HG03521 (cell line): ENCODE data around the gene DDAH1.
"Not testable (repeated sequence)": the region's sequence is repeated elsewhere in the genome, so short reads cannot be mapped to it uniquely, and the experiment has no call there.

Experiments used
- ATAC-seq: cut with Tn5 transposase; IDR thresholded peaks from one replicate; pipeline ENCODE4 v1.9.1; 2021; ENCODE audit warnings: mild to moderate bottlenecking, moderate library complexity; ENCODE audit not compliant: unreplicated experiment

Gene DDAH1

DNA sequence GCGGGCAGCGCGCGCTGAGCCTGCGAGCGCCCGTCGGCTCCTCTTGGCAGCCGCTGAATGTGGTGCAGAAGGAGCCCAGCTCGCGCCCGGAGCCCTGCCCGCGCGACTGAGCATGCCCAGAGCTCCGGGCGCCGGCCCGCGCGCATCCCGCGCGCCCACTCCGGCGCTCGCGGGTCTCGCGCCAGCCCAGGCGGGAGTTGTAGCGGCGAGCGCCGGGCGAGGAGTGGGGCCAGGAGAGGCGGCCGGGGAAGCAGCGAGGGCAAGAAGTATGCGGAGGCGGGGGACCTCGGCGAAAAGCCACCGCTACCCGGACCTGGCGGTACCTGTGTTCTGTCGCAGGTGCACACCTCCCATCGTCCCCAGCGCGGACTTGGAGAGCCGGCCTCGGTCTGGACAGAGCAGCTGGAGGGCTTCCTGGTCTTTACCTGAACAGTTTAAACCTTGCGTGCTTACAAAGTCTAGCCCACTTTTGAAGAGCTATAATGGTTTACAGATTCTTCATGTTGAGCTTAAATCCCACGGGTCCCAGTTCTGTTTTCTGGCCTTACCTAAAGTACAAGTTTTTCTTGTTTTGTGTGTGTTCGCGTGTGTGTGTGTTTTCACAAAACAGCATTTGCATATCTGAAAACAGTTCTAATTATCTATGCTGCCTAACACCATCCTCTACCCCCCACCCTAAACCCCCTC is at the start of gene DDAH1:
Gene DDAH1 (minus strand): TSS at position 61 of the 687 bp plus-strand sequence. CDS start 114 bp downstream, outside the sequence.
- ATAC-seq = peak; percentile 35

DNA sequence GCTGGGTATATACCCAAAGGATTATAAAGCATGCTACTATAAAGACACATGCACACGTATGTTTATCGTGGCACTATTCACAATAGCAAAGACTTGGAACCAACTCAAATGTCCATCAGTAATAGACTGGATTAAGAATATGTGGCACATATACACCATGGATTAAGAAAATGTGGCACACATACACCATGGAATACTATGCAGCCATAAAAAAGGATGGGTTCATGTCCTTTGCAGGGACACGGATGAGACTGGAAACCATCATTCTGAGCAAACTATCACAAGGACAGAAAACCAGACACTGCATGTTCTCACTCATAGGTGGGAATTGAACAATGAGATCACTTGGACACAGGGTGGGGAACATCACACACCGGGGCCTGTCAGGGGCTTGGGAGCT is 49.0 kb upstream of the DDAH1 start:
- not testable (repeated sequence) for ATAC-seq

DNA sequence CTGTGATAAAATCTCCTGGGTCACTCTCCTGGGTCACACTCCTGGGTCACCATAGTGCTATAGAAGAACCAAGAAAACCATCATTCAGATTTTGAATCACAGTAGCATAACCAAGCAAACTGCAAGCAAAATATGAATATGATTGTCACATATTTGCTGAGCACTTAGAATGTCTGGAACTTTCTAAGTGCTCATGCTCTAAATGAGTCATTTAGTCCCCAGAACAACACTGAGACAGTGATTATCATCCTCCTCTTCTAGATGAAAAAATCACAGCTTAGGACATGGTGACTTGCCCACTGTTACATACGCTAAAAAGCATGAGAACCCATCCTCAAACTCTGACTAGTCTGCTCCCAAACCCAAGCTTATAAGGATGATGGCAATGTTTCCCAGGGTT is 39.5 kb upstream of the DDAH1 start:
- no peak for ATAC-seq

DNA sequence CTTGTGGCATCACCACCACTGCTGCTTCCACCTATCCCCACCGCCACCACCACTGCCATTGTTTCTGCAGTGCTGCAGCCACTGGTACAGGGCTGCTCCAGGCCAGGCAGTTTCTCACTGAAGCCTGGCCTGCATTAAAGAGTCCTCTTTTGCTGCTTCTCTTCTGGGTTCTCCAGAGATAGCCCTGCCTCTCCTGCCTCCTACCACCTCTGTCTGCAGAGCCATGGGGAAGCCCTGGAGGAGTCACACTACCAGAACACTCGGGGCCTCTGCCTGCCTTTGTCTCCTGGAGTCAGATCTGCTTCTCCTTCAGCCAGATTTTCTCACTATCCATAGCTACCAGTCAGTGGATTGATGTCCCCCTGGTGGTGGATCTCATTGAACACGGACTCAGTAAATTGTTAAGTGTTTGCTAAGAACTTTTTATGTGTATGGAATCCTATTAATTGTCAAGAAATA is 37.7 kb upstream of the DDAH1 start:
- no peak for ATAC-seq

DNA sequence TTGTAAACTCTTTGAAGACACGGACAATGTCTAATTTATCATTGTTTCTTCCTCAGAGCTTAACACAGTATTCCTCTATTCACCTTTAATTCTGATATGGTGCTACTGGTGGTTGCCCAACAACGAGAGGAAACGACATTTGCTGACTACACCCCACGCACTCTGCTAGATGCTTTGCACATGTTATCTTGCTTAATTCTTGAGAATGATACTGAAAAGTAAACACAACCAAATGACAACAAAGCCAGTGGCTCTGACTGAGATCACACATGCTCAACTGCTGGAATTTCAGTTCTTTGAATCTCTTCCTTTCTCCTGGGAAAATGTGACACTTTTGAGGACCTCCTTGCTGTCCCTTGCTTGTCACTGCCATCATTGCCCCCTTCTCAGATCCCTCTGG is 37.2 kb upstream of the DDAH1 start:
- ATAC-seq = no peak

DNA sequence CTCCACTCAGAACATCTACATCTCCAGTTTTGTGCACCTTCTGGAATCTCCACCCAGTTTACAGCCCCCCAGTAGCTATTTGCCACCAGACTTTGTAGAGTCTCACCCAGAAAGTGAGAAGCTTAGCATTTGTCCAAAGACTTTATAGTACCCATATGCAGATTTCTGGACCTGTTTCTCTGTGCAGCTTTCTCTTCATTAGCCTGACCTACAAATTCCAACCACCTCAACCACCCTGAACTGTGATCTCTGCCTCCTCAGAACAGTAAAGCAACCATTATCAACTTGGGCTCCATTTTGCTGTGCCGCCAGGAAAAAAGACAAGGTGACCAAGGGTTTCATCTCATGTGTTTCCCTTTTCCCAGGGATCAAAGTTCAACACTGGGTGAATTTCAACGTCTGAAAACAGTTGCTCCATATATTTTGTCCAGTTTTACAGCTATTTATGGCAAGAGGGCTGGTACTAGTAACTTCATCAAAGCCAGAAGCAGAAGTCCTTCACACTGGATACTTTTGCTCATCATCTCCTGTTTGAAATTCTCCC is 36.5 kb upstream of the DDAH1 start:
- no peak for ATAC-seq

DNA sequence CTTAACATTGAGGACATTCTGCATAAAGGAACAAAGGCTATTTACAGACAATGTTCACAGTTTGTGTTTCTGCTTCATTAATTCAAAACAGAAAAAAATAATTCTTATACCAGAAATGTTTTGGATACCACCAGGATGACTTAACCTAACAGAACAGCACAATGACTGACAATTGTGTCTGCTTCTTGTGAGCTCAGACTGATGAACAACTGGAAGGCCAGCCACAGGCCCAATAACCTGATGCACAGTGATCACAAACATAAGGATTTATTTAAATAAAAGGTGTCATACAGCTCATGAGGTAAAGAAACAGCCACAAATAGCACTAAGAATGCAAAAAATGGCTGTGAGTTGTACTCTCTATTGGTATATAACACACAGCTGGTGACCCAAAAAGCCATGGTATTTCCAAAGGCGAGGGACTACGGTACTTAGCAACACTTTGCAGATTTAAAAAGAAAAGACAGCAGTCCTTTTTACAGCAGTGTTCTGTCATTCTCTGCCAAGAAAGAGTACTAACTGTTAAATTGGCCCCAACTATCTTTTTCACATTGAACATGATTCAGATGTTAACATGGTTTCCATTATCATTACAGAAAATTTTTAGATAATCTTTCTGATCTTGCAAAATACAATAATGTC is 32.1 kb upstream of the DDAH1 start:
- no peak for ATAC-seq

DNA sequence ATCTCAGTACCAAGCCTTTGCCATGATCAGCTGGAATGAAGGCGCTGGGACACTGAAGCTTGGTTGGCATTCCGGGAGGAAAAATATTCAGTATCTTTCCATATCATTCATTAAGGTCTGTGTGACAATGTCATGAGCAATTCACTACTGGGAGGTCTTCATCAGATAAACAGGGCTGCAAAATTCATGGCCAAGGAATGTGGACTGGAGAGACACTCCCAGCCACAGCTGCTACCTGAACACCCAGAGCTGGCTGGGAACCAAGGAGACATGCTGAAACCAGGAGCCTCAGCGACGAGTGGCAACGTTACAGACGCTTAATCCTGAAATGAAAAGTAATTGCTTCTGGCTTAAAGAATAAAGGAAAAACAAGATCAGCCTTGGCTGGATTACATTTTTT is 30.6 kb upstream of the DDAH1 start:
- no peak for ATAC-seq

DNA sequence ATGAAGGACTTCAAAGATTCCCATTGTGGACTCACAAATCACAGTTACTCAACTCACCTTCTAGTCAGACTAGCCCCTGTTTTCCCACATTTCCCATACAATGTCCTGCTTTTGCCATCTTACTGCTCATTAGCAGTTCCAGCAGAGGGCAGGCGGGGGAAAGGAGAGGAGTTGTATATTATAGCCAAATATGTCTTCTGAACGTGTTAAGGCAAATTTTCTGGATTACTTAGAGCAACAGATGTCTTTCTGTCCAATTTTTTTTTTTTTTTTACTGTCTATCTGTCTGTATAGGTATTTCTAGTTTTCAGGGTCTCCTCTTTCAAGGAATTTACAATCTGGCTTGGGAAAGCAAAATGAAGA is 29.9 kb upstream of the DDAH1 start:
- ATAC-seq = no peak

DNA sequence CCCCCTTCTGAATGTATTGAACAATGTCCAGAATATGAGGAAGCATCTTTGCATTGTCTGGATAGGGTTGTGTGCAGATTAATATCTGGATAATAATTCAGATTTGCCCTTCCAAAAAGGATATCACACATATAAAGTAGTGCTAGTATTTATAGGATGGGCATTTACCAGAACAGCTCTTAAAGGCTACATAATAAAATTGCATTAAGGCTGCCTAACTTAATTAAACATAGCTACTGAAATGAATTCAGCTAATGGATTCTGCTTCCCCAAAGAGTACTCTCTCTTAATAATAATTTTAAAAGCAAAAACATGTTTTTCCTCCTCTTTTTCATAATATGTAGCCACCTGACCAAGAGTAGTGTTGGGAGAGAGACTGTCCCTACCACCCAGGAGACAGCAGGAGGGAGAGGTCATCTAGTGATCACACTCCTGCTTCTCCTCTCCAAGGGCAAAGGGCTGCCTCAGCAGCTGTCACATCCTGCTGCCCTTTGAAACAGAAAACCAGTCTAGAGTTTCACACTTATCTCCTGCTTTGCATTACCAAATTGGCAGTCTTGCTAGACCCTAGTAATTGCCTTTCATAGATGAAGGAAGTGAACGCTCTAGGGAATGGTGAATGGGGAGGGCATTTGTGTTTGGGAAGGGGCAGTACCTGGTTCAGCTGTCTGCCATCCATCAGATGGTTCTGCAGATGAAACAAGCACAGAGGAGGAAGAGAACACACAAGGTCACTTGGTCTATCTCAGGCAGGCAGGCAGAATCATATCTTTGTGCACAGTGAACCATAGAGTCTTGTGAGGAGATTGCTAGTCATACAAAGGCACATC is 29.3 kb upstream of the DDAH1 start:
- no peak for ATAC-seq

DNA sequence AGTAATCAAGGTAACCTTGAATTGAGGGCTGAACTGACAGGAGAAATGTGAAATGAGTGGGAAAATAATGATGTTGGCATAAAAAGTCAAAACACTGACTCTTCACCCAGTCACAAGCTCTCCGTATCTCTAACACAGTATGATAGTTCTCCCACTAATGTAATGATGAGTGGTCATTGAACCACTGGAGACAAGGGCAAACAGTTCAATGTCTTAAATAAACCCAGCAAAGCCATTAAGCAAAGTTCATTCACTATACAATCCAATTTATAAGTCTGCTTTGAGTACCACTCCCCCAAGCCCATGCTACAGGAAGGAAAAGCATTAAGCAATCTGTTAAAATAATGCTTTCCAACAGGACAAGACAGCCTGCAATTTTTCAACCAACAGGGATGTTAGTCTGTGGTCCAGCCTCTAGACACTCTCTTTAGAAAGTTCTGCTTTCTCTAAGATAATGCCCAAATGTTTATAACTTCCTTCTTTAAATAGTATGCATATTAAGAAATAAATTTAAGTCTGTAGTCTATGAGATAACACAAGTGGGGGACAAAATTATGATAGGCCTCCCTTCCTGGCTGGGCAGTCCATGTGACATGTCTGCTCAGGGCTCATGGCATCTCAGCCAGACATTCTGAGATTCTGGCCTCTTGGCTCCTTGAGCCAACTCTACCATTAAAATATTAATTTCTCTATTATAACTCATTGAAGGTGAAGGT is 25.5 kb upstream of the DDAH1 start:
- no peak for ATAC-seq

DNA sequence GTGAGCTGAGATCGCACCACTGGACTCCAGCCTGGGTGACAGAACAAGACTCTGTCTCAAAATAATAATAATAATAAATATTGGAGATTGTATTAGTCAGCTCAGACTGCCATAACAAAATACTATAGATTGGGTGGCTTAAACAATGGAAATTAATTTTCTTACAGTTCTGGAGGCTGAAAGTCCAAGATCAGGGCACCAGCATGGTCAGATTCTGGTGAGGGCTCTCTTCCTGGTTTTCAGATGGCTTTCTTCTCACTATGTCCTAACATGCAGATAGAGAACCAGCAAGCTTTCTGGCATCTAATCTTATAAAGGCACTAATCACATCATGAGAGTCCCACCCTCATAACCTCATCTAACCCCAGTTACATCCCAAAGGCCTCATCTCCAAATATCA is 23.2 kb upstream of the DDAH1 start:
- ATAC-seq = no peak

DNA sequence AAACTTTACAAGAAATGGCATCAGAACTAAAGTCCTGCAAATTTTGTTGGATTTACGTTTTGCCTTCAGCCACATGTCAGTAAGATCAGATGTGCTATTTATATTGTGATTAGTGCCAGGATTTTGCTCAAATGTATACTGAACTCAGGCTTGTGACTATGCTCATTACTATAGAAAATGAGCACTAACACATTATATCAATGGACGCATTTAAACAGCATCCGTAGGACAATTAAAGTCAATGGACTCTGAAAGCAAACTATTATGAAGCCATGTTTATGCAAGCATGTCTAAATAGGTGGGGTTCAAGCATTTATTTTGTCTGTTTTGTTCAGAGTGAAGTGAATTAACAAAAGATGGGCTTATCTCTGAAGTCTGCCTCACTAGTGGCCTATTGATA is 20.6 kb upstream of the DDAH1 start:
- ATAC-seq = no peak

DNA sequence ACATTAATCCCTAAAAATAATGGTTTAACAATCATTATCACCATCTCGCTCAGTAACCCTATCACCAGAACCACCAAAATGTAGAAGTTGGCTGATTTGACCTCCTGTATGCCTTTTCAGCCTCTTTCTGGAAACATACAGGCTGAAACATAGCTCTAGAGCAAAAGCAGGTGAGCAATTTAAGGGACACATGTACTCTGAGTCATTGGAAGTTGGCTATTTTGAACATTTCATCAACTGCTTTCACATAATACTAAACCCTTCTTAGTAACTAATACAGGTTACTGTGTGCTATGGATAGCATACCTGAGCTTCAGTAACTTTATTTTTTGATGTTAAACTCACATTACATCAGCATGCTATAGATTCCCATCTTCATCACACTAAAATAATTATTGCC is 19.8 kb upstream of the DDAH1 start:
- no peak for ATAC-seq

DNA sequence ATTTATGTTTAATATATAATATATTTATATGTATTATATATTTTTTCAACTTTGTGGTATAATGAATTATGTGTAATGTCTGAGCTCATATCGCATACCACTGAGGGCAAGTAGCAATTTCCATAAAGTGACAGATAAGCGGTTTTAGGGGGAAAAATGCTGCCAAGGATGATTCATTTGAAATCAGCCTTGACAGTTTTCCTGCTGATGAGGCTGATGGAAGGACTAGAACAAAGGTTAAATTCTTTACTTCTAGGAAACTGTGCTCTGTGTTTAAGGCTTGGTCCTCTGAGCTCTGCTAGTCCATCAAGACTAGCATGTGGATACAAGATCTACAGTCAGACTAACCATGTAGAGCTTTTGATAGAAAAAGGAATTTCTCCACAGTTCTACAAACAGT is 19.3 kb upstream of the DDAH1 start:
- ATAC-seq = no peak

DNA sequence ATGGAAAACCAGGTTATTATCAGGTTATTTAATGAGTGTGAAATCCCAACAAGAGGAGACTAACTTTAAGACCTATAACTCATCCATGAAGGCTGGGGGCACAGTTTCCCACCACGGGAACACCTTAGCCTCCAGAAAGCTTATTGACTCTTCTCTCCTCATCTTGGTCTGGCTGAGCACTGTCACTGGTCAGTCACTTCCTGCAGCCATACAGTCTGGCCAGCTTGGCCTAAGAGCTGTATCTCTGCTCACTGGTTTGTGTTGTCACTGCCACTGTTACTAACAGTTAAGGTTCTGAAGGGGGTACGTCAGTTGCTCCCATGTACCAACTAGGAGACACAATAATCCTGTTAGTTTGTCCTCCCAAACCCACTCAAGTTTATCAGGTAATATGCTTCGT is 16.7 kb upstream of the DDAH1 start:
- ATAC-seq = no peak

DNA sequence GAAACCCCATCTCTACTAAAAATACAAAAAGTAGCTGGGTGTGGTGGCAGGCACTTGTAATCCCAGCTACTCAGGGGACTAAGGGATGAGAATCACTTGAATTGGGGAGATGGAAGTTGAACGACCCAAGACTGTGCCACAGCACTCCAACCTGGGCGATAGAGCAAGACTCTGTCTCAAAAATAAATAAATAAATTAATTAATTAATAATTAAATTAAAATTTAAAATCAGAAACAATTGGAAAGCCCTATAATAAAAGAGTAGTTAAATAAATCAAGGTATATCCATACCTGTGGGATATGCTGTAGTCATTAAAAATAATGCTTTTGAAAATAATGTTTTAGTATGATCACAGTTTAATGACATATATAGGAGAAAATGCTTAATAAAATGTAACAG is 15.6 kb upstream of the DDAH1 start:
- no peak for ATAC-seq

DNA sequence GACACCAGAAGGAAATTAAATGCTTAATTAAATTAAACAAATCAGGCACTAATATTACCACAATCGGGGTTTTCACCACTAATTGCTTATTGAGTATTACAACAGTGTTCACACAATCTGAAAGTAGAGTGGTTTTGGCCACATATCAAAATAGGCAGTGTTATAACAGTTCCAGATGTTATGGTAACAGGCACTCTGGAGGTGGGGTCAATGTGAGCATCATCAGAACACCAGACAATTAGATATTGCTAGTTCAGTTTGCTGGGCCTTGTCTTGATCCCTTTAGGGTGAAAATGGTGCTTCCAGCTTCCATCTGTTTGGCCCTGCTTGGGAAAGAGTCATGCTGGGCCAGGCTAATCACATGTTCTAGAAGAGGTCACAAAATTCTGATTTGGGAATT is 14.5 kb upstream of the DDAH1 start:
- no peak for ATAC-seq

DNA sequence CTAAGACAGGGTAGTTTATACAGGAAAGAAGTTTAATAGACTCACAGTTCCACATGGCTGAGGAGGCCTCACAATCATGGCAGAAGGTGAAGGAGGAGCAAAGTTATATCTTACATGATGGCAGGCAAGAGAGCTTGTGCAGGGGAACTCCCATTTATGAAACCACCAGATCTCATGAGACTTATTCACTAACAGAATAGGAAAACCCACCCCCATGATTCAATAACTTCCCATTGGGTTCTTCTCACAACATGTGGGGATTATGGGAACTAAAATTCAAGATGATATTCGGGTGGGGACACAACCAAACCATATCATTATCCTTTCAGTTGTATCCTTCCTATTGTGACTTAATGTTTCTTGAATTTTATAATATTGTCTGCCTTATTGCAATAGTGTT is 13.4 kb upstream of the DDAH1 start:
- ATAC-seq = no peak

DNA sequence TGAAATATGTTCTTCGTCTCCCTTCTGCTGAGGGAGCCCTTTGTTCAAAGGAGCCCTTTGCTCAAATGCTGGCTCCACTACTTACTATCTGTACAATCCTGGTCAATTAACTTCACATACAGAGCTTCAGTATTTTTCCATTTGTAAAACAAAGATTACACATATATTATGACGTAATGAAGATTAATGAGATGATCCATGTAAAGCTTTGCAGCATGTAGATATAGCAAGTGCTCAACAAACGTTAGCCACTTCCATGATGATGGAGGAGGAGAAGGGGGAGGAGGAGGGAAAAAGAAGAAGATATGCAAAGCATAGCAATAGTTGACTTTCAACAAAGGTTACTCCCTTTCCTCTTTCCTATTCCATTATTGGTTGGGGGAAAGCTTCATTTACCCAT is 10.1 kb upstream of the DDAH1 start:
- no peak for ATAC-seq

DNA sequence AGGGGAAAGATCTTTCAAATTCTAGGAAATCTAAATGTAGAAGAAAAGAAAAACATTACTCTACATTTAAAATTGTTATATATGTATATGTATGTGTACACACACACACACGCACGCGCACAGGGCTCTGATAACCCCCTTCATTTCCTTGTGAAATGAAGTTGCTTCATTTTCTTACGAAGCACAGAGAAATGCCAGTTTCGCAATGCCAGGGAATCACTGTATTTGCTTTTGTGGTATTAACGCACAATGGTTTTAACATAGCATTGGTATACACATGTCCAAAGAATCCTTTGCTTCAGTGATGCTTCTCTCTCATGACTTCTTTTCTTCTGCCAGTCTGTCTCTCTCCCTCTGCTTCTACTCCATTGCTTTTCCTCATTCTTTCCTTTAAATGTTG is 8.4 kb upstream of the DDAH1 start:
- no peak for ATAC-seq
